C4-2B (cell line): ENCODE measurements around the gene GP9.

ENCODE experiments used
- H3K27ac ChIP-seq: fragments of 450-650 bp; 2 replicates; pipeline ENCODE4 v1.5.1; 2017
- ZFX ChIP-seq: fragments of 450-650 bp; IDR thresholded peaks from 2 replicates; pipeline ENCODE4 v1.6.1; 2017
- TF ChIP-seq, protein P1 (sequence below): fragments of 450-650 bp; conservative IDR thresholded peaks from 2 replicates; pipeline ENCODE4 v1.5.1; 2017; ENCODE audit warnings: mild to moderate bottlenecking

The GP9 gene

DNA sequence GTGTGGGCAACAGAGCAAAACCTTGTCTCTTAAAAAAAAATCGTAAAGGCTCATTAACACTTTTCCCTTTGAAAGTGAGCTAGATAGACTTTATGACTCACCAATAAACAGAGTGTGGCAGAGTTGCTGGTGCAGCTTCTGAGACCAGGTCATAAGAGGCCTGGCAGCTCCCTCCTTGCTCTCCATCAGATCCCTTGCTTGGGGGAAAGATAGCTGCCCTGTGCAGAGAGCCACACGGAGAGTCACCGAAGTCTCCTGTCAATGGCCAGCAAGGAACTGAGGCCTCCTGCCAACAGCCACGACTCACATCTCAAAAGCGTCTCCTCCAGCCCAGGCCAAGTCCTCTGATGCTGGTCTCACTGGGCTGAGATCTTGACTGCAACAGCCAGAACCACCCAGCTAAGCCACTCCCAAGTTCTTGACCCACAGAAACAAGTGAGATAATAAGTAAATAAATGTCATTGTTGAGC lies 8.7 kb upstream of the GP9 start:
- H3K27ac ChIP-seq, result no peak overlapping the region
- no peak for TF ChIP-seq ZFX
- TF ChIP-seq, protein P1, sequence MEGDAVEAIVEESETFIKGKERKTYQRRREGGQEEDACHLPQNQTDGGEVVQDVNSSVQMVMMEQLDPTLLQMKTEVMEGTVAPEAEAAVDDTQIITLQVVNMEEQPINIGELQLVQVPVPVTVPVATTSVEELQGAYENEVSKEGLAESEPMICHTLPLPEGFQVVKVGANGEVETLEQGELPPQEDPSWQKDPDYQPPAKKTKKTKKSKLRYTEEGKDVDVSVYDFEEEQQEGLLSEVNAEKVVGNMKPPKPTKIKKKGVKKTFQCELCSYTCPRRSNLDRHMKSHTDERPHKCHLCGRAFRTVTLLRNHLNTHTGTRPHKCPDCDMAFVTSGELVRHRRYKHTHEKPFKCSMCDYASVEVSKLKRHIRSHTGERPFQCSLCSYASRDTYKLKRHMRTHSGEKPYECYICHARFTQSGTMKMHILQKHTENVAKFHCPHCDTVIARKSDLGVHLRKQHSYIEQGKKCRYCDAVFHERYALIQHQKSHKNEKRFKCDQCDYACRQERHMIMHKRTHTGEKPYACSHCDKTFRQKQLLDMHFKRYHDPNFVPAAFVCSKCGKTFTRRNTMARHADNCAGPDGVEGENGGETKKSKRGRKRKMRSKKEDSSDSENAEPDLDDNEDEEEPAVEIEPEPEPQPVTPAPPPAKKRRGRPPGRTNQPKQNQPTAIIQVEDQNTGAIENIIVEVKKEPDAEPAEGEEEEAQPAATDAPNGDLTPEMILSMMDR, result no peak

DNA sequence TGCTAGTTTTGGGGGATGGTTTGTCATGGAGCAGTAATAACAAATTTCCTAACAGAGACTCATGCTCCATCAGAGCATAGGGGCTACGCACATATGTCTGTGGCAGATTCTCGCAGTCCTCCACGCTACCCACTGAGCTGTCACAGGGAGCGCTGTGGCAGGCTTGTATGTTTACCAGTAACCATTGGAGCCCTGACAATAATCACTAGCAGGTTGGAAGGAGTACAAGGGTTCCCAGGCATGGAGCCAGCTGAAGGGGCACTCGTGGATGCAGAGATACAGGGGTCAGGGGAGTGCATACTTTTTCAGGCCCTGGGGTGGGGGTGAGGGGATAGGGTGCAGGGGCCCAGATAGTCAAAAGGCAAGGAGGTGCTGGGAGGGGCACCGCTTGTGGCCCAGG lies 7.9 kb upstream of the GP9 start:
- TF ChIP-seq ZFX, result no peak
- TF ChIP-seq, protein P1, result no peak
- peak overlapping the region; percentile 51 for H3K27ac ChIP-seq

DNA sequence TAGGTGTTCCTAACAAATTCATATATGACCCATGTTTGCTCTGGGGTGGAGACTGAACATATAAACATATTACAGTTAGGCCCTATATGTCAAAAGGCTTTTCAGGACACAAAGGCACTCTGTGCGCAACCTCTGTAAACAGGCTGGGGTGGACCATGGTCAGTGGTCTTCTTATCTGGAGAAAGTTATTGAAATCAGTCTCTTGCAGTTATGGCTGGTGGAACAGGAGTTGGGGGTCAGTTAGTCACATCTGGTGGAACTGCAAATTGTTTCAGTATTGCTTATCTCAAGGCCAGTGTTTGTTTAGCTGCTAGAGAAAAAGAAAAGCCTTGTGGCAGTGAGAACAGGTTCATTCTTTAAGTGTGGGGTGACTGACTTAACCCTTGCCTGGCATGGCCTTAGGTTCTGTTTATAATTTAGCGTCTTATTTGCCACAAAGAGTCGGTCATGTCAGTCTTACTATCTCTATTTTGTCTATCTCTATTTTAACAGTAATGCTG lies 5.9 kb upstream of the GP9 start:
- no peak for TF ChIP-seq ZFX
- TF ChIP-seq, protein P1, result no peak
- H3K27ac ChIP-seq, result no peak overlapping the region; the same call in 1 of the 2 replicates

- no peak for TF ChIP-seq ZFX
- TF ChIP-seq, protein P1, result no peak
These were observed 4.0 kb upstream of the GP9 start for GRCh38 chr3:129056451-129057173.

DNA sequence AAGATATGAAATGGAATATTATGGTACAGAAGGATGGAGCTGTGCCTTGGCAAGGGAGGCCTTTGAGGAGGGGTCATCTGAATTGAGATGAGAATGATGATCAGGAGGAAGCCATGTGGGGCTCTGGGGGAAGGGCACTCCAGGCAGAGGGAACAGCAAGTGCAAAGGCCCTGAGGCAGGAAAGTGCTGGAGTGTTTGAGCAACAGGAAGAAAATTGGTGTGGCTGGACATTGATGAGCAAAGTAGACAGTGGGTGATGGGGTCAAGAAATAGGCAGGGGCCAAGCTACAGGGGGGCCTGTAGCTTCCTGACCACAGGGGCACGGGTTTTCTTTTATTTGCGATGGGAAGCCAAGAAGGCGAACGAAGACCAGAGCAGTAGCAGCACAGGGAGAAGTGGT lies 3.3 kb upstream of the GP9 start:
- no peak for TF ChIP-seq ZFX

More at GRCh38 chr3:129056451-129057173, 4.0 kb upstream of the GP9 start:
- no peak overlapping the region for H3K27ac ChIP-seq

DNA sequence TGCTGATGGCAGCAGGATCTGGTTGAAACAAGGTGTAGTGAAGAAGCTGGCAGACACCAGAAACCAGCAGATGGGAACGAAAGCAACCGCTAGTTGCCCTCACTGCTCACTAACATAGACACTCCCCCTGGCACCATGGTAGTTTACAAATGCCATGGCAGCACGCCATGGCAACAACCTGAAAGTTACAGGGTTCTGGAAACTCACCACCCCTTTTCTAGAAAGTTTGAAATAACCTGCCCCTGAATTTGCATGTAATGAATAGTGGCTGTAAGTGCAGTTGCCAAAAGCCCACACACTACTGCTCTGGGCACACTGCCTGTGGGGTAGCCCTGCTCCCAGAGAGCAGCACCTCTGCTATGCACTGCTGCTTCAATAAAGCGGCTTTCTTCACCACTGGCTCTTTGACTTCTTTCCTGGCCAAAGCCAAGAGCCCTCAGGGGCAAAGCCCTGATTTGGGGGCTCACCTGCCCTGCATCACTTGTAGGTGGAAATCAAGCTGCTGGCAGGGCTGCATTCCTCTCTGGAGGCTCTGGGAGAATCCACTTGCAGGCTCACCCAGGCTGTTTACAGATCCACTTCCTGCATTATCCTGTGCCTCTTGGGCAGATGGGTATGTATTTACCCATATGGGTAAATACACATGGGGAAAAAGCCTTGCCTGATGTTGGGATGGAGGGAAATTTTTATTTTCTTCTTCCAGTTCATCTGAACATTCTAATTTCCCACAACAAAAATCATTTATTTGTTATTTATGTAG lies 2.0 kb upstream of the GP9 start:
- peak overlapping the region; percentile 5; the same call in 1 of the 2 replicates for H3K27ac ChIP-seq
- TF ChIP-seq, protein P1, result no peak
- TF ChIP-seq ZFX, result no peak

More for the DNA sequence above, 3.3 kb upstream of the GP9 start:
- no peak overlapping the region for H3K27ac ChIP-seq

DNA sequence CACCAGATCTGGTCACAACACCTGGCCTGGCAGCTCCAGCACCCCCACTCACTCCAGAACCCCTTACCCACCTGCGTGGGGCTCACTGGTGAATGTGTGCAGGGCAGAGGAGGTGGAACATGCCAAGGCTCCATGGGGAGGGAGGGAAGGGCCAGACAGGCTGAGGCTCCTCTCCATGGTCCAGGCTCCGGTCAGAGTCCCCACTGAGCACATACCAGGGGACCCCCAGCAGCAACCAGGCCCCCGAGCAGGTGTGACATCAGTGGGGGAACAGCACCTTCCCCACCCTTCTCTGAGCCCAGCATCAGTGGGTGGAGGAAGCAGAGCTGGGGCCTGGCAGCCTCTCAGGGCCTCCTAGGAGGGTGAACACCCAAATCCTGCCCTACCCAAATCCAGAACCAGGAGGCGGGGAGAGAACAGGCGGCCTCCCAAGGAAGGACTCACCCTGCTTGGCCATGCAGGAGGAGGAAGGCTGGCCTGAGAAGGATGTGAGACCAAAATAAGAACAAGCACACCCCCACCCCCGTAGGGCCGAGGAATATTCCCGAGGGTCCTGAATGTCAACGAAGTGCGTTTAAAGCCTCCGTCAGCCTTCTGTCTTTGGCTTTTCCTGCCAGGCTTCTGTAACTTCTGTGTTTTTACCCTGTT lies 1.1 kb upstream of the GP9 start:
- no peak overlapping the region for H3K27ac ChIP-seq
- TF ChIP-seq ZFX, result no peak
- TF ChIP-seq, protein P1, result no peak
